RWPE2 (cell line): ENCODE measurements around the gene TGM6.

Experiments
- ATAC-seq: fragments of 200-7000 bp; cut with Tn5 transposase; 3 replicates; pipeline ENCODE4 v1.9.1; 2021; ENCODE audit warnings: low read depth
- DNase-seq: peaks from one replicate; pipeline ENCODE4 v3.0.0-alpha.2; 2020; ENCODE audit warnings: low spot score
- H3K27ac ChIP-seq: fragments of 450-650 bp; 2 replicates; pipeline ENCODE4 v1.5.1; 2017; ENCODE audit warnings: mild to moderate bottlenecking; ENCODE audit not compliant: poor library complexity, severe bottlenecking
- H3K27me3 ChIP-seq: fragments of 250-450 bp; sonication (Bioruptor Pico); 2 replicates; pipeline ENCODE4 v1.5.1; 2021; ENCODE audit warnings: mild to moderate bottlenecking, moderate library complexity; ENCODE audit not compliant: insufficient read depth, poor library complexity, severe bottlenecking
- H3K36me3 ChIP-seq: fragments of 250-450 bp; sonication (Bioruptor Pico); 2 replicates; pipeline ENCODE4 v1.5.1; 2020; ENCODE audit warnings: low read depth, mild to moderate bottlenecking, moderate library complexity
- H3K4me1 ChIP-seq: fragments of 250-450 bp; sonication (Bioruptor Pico); 2 replicates; pipeline ENCODE4 v1.5.1; 2021; ENCODE audit warnings: mild to moderate bottlenecking, moderate library complexity; ENCODE audit not compliant: insufficient read depth, poor library complexity, severe bottlenecking
- H3K4me3 ChIP-seq: fragments of 250-450 bp; sonication (Bioruptor Pico); 2 replicates; pipeline ENCODE4 v1.5.1; 2021; ENCODE audit warnings: mild to moderate bottlenecking, moderate library complexity; ENCODE audit not compliant: severe bottlenecking
- H3K9me3 ChIP-seq: fragments of 250-450 bp; sonication (Bioruptor Pico); 2 replicates; pipeline ENCODE4 v1.5.1; 2021; ENCODE audit warnings: mild to moderate bottlenecking, moderate library complexity; ENCODE audit not compliant: severe bottlenecking
- TF ChIP-seq, protein P1 (sequence below): fragments of 450-650 bp; IDR thresholded peaks from one replicate; pipeline ENCODE4 v1.5.1; 2017; ENCODE audit warnings: mild to moderate bottlenecking, moderate library complexity; ENCODE audit not compliant: poor library complexity, severe bottlenecking

TGM6 gene

DNA sequence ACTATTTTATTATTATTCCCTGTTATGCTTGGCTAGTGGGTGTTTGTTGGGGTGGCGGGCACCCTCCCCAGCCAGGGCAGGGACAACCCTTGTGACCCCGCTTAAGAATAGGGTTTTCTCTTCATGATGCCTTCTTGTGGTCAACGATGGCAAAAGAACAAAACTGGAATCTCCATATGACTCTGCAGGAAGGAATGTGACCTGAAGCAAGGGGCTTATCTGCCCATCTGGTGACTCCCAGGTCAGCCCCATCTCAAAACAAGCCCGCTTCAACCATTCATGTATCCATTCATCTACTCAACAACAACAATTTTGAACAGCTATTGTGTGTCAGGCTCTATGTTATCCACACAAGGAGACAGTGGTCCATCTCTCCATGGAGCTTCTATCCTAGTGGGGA is 30.9 kb upstream of the TGM6 start:
- Histone ChIP-seq H3K36me3 (no peaks in the 10 kb centered on the region), H3K27me3 (no peaks in the 10 kb centered on the region), H3K9me3 (no peaks in the 10 kb centered on the region), H3K27ac (no peak overlapping the region), H3K4me1 (no peaks in the 10 kb centered on the region), H3K4me3 (no peak overlapping the region)
- ATAC-seq (peak; percentile 40; the same call in 2 of the 3 replicates), DNase-seq (no peak)
- TF ChIP-seq, protein P1, sequence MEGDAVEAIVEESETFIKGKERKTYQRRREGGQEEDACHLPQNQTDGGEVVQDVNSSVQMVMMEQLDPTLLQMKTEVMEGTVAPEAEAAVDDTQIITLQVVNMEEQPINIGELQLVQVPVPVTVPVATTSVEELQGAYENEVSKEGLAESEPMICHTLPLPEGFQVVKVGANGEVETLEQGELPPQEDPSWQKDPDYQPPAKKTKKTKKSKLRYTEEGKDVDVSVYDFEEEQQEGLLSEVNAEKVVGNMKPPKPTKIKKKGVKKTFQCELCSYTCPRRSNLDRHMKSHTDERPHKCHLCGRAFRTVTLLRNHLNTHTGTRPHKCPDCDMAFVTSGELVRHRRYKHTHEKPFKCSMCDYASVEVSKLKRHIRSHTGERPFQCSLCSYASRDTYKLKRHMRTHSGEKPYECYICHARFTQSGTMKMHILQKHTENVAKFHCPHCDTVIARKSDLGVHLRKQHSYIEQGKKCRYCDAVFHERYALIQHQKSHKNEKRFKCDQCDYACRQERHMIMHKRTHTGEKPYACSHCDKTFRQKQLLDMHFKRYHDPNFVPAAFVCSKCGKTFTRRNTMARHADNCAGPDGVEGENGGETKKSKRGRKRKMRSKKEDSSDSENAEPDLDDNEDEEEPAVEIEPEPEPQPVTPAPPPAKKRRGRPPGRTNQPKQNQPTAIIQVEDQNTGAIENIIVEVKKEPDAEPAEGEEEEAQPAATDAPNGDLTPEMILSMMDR: no peak

- Histone ChIP-seq H3K27ac (no peak overlapping the region), H3K4me3 (no peak overlapping the region), H3K27me3 (no peaks in the 10 kb centered on the region), H3K36me3 (no peaks in the 10 kb centered on the region), H3K4me1 (no peaks in the 10 kb centered on the region), H3K9me3 (no peaks in the 10 kb centered on the region)
- TF ChIP-seq, protein P1: no peak
- DNase-seq: no peak
- ATAC-seq: no peak
Measured at GRCh38 chr20:2350606-2351005, 30.1 kb upstream of the TGM6 start.

DNA sequence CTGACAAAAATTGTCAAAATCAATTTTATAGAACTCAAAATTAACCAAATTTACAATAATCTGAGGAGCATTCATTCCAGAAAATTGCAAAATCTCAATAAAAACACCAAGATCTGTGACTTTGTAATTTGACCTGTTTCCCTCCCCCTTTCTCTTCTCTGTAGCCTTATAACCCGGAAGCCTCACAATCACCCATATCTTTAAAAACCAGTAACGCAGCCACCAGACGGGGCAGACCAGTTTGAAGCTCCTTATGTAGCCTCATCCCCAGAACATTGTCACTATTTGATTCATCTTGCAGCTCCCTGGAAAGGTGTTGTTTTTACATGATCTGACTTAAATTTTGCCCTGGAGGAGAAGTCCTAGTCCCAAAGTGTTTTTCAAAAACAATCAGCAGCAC is 27.5 kb upstream of the TGM6 start:
- H3K9me3 ChIP-seq: no peaks in the 10 kb centered on the region
- H3K36me3 ChIP-seq: no peaks in the 10 kb centered on the region
- H3K4me3 ChIP-seq: no peak overlapping the region
- ATAC-seq (no peak), DNase-seq (no peak)
- TF ChIP-seq, protein P1: no peak
- no peaks in the 10 kb centered on the region for H3K27me3 ChIP-seq
- no peak overlapping the region for H3K27ac ChIP-seq
- H3K4me1 ChIP-seq: peaks cover 11% of the 10 kb centered on the region

- H3K27ac ChIP-seq: peak overlapping the region; percentile 68
- DNase-seq (no peak), ATAC-seq (peak; percentile 44; the same call in 2 of the 3 replicates)
- TF ChIP-seq, protein P1: no peak
- peaks cover 2% of the 10 kb centered on the region for H3K9me3 ChIP-seq
- no peaks in the 10 kb centered on the region for H3K27me3 ChIP-seq
- no peaks in the 10 kb centered on the region for H3K36me3 ChIP-seq
- H3K4me1 ChIP-seq: peaks cover 15% of the 10 kb centered on the region
- no peak overlapping the region for H3K4me3 ChIP-seq
Measured at GRCh38 chr20:2357114-2357513, 23.6 kb upstream of the TGM6 start.

GRCh38 chr20:2358006-2358405 is 22.7 kb upstream of the TGM6 start:
- no peak for DNase-seq
- Histone ChIP-seq H3K4me1 (peaks cover 15% of the 10 kb centered on the region), H3K9me3 (peaks cover 2% of the 10 kb centered on the region), H3K27me3 (no peaks in the 10 kb centered on the region), H3K36me3 (no peaks in the 10 kb centered on the region), H3K27ac (peak overlapping the region; percentile 68), H3K4me3 (no peak overlapping the region)
- ATAC-seq: peak; percentile 87
- TF ChIP-seq, protein P1: no peak
